LNCaP clone FGC (cell line): Measurements from ENCODE around the gene ADAMTS14.

Source experiments
- DNase-seq: peaks from one replicate; pipeline ENCODE4 v3.0.0-alpha.2; 2011; ENCODE audit warnings: low read depth
- H3K4me3 ChIP-seq: 2 replicates; pipeline ENCODE4 v1.5.1; 2011; ENCODE audit warnings: mild to moderate bottlenecking, low read depth, low read length, control low read depth
- TF ChIP-seq, protein P1 (sequence below): IDR thresholded peaks from 2 replicates; pipeline ENCODE4 v1.5.1; 2012; ENCODE audit warnings: mild to moderate bottlenecking; ENCODE audit not compliant: control insufficient read depth, insufficient read depth; ENCODE audit errors: extremely low read depth

The ADAMTS14 gene

DNA sequence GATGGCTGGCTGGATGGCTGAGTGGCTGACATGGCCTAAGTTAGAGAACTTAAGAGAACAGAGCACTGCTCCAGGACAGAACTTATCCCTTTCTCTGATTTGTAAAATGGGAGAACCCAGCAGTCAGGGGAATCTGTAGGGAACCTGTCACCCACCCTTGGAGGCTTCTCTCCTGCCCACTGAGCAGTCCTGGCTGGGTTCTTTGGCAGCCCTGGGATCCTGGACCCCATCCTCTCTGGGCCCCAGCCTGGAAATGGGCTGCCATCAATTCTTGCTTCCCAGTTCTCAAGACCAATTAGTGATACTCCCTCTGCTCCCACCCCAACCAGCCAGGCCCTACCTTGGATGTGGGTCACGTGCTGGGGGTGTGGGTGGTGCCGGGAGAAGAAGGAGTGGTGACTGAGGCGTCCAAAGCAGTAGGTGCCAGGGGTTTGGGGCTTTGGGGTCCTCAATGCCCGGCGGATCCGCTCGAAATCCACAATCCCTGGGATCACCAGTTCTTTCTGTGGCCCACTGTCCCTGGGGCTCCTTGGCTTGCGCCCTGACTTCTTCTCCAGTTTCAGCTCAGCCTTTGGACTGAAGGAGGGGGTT is 109.2 kb downstream of the ADAMTS14 start:
- no peak for DNase-seq
- TF ChIP-seq, protein P1, sequence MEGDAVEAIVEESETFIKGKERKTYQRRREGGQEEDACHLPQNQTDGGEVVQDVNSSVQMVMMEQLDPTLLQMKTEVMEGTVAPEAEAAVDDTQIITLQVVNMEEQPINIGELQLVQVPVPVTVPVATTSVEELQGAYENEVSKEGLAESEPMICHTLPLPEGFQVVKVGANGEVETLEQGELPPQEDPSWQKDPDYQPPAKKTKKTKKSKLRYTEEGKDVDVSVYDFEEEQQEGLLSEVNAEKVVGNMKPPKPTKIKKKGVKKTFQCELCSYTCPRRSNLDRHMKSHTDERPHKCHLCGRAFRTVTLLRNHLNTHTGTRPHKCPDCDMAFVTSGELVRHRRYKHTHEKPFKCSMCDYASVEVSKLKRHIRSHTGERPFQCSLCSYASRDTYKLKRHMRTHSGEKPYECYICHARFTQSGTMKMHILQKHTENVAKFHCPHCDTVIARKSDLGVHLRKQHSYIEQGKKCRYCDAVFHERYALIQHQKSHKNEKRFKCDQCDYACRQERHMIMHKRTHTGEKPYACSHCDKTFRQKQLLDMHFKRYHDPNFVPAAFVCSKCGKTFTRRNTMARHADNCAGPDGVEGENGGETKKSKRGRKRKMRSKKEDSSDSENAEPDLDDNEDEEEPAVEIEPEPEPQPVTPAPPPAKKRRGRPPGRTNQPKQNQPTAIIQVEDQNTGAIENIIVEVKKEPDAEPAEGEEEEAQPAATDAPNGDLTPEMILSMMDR: no peak
- H3K4me3 ChIP-seq: no peak overlapping the region

DNA sequence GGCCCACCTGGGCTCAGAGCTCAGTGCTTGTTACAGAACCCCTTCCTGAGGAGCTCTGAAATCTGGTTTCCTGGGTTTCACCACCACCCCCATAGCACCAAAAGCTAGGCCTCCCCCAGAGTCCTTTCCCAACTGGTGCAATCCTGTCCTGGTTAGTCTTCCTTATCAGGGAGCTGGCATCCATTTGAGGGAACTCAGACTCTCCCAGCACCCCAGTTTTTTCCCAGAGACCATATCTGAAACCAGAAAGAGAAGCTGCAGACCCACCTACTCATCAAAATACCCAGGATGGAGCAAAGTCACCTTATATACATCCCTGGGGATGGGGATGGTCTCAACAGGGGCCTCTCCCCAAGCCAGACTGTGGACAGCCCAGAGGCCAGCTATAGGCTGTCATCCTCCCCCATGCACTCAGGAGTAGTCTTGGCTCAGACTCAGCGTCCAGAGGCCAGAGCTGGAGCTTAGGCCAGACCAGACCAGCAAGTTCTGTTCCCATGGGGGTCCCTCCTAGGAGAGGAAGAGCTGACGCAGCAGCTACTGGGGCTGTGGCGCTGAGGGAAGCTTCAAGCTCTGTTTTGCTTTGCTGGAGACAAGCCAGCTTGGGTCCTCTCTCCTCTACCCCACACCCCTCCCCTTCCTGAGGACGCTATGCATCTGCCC is 109.9 kb downstream of the ADAMTS14 start:
- DNase-seq: no peak
- H3K4me3 ChIP-seq: no peak overlapping the region
- TF ChIP-seq, protein P1: no peak

DNA sequence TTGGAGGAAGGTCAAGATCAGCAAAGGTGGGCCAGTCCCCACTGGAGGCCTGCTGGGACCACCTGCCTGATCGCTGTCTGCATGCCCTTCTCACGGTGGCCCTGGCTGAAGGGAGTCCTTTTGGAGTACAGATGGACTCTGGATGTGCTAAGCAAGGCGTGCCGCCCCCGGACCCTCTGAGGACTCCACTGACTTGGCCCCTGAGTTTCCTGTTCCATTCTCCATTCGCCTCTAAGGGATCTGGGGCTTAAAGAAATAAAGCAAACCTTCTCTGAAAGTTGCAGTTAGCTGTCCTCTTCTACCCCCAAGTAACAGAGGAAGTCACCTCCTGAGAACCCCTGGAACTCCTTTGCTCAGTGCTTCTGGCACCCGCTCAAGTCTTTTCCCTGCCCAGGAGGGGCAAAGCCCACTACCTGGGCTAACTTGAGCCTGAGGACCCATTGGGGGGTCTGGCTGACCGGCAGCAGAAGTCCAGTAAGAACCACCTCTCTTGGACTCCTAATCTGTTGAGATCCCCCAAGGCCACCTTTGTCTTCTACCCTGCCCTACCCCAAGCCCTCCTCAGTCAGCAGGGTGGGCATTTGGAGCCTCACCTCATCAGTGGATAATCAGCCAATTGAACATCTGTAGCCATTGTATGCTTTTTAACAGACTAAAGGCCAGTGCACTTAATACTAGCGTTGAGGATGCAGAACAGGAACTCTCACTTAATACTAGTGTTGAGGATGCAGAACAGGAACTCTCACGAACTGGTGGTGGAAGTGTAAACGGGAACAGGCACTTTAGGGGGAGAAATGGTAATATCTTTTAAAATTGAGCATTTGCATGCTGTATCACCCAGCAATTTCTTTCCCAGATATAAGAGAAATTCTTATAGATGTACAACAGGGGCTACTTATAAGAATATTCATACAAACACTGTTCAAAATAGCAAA is 110.7 kb downstream of the ADAMTS14 start:
- TF ChIP-seq, protein P1: no peak
- no peak overlapping the region for H3K4me3 ChIP-seq
- DNase-seq: no peak

DNA sequence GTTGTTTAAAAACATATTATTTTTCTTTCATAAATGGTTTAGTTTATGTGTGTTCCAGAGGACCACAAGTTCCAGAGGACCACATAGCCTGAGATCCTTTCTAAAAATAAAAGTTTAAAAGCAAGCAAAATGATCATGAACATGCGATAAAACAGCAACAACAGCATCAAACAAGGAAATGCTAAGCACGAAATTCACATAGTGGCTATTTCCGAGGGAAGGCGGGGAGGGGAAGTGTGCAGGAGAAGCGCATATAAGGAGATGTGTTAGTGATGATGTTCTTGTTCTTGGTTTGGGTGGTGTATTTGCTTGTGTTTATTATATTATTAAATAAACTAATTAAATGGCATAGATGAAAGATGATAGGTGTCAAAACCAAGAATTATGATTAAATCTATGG is 111.7 kb downstream of the ADAMTS14 start:
- TF ChIP-seq, protein P1: no peak
- H3K4me3 ChIP-seq: no peak overlapping the region
- DNase-seq: no peak

DNA sequence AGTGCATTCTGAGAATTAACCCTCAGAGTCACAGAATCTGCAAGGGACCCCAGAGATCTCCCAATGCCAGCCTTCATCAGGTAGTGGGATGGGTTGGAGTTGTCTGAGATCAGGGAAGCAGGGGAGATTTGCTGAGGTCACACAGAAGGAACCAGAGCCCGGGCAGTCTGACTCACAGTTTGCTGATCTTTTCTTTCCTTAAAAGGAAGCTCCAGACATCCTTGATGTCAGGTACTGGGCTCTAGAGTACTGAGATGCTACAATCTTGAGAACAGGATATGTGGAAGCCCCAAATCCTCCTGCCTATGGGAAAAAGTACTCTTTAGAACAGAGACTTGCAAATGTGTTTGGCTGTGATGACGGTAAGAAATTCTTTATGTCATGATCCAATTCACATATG is 112.2 kb downstream of the ADAMTS14 start:
- H3K4me3 ChIP-seq: no peak overlapping the region
- TF ChIP-seq, protein P1: no peak
- DNase-seq: no peak

DNA sequence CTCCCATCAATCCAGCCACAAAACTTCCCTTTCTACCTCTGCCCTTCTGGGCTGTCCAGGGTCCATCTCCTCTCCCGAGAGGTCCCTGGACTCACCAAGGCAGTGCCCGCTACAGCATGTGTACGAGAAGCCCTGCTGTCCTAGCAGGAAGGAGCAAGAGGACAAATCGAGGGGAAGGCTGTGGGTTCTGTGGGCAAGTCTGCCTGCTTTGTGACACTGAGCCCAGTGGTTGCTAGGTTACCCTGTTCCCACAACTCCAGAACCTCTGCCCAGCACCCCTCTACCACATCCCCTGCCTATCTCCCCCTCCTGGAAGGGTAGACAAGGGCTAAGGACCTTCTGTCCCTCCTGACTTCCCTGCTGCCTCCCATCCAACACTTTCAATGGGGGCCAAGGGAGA is 112.9 kb downstream of the ADAMTS14 start, which contains the start of gene TBATA:
Gene TBATA (minus strand): TSS at position 188 of the 400 bp plus-strand sequence. CDS start 1,998 bp downstream, outside the sequence.
- DNase-seq: no peak
- H3K4me3 ChIP-seq: no peak within 1 kb of the TSS
- TF ChIP-seq, protein P1: no peak
